Dendritic cell treated with granulocyte-macrophage colony-stimulating factor and Interleukin-4, amounts not matched to agents 40 ng/mL and 50 ng/mL, for 4 days (primary cell): Measurements from ENCODE around the gene KRTAP1-5.
"Not testable (repeated sequence)": the region's sequence is repeated elsewhere in the genome, so short reads cannot be mapped to it uniquely, and the experiment has no call there.

ENCODE experiments used
- H3K27ac Mint-ChIP-seq: one replicate; pipeline ENCODE4 v1.8.0; 2022; ENCODE audit warnings: mild to moderate bottlenecking, mixed read lengths
- H3K27me3 Mint-ChIP-seq: one replicate; pipeline ENCODE4 v1.8.0; 2022; ENCODE audit warnings: mild to moderate bottlenecking, mixed read lengths
- H3K36me3 Mint-ChIP-seq: one replicate; pipeline ENCODE4 v1.8.0; 2022; ENCODE audit warnings: low read depth, mixed read lengths
- H3K4me1 Mint-ChIP-seq: one replicate; pipeline ENCODE4 v1.8.0; 2022; ENCODE audit warnings: low read depth, mixed read lengths
- H3K4me3 Mint-ChIP-seq: one replicate; pipeline ENCODE4 v1.8.0; 2022; ENCODE audit warnings: mild to moderate bottlenecking, moderate library complexity, mixed read lengths
- H3K9me3 Mint-ChIP-seq: one replicate; pipeline ENCODE4 v1.8.0; 2022; ENCODE audit warnings: mixed read lengths
- intact Hi-C: fragments of 100-400 bp; cut with micrococcal nuclease; formaldehyde crosslinking; loops from one replicate; pipeline ENCODE4 v1.15.0; 2022

Gene KRTAP1-5

GRCh38 chr17:41004397-41004796 is 22.6 kb downstream of the KRTAP1-5 start:
- Mint-ChIP-seq H3K27ac (no peak overlapping the region), H3K36me3 (no peaks in the 10 kb centered on the region), H3K4me1 (no peaks in the 10 kb centered on the region), H3K4me3 (no peak overlapping the region), H3K27me3 (peaks cover 4% of the 10 kb centered on the region), H3K9me3 (no peaks in the 10 kb centered on the region)
- intact Hi-C loops, result no loop called here

GRCh38 chr17:41003926-41004325 is 23.1 kb downstream of the KRTAP1-5 start:
- H3K36me3 Mint-ChIP-seq, result no peaks in the 10 kb centered on the region
- H3K27me3 Mint-ChIP-seq, result peaks cover 6% of the 10 kb centered on the region
- H3K4me3 Mint-ChIP-seq, result no peak overlapping the region

GRCh38 chr17:41002814-41003213 is 24.2 kb downstream of the KRTAP1-5 start:
- no peaks in the 10 kb centered on the region for H3K4me1 Mint-ChIP-seq
- peaks cover 7% of the 10 kb centered on the region for H3K27me3 Mint-ChIP-seq
- intact Hi-C loops, result no loop called here
- H3K9me3 Mint-ChIP-seq, result no peaks in the 10 kb centered on the region
- no peak overlapping the region for H3K4me3 Mint-ChIP-seq
- H3K27ac Mint-ChIP-seq, result no peak overlapping the region
- no peaks in the 10 kb centered on the region for H3K36me3 Mint-ChIP-seq

More at GRCh38 chr17:41003926-41004325, 23.1 kb downstream of the KRTAP1-5 start:
- intact Hi-C loops, result no loop called here
- Mint-ChIP-seq H3K9me3 (no peaks in the 10 kb centered on the region), H3K4me1 (no peaks in the 10 kb centered on the region), H3K27ac (no peak overlapping the region)

- H3K4me3 Mint-ChIP-seq, result no peak overlapping the region
- H3K4me1 Mint-ChIP-seq, result no peaks in the 10 kb centered on the region
- H3K9me3 Mint-ChIP-seq, result no peaks in the 10 kb centered on the region
- peaks cover 15% of the 10 kb centered on the region for H3K27me3 Mint-ChIP-seq
- intact Hi-C loops, result no loop called here
- H3K36me3 Mint-ChIP-seq, result no peaks in the 10 kb centered on the region
- no peak overlapping the region for H3K27ac Mint-ChIP-seq
Observed at GRCh38 chr17:41001795-41002194, 25.2 kb downstream of the KRTAP1-5 start.

- H3K27ac Mint-ChIP-seq, H3K36me3 Mint-ChIP-seq, H3K4me1 Mint-ChIP-seq, H3K9me3 Mint-ChIP-seq, intact Hi-C loops, H3K4me3 Mint-ChIP-seq: not testable (repeated sequence)
- H3K27me3 Mint-ChIP-seq, result peaks cover 21% of the 10 kb centered on the region
Observed at GRCh38 chr17:40999563-40999962, 27.4 kb downstream of the KRTAP1-5 start, which contains the start of gene KRTAP3-2. Gene KRTAP3-2 (minus strand): TSS chr17:40999906. CDS start chr17:40999853, 53 bp downstream.

GRCh38 chr17:40997361-40997760 is 29.6 kb downstream of the KRTAP1-5 start:
- Mint-ChIP-seq H3K27me3 (peaks cover 30% of the 10 kb centered on the region), H3K36me3 (no peaks in the 10 kb centered on the region), H3K27ac (no peak overlapping the region), H3K9me3 (no peaks in the 10 kb centered on the region), H3K4me1 (no peaks in the 10 kb centered on the region), H3K4me3 (no peak overlapping the region)
- intact Hi-C loops, result no loop called here

GRCh38 chr17:40996829-40997228 is 30.2 kb downstream of the KRTAP1-5 start:
- Mint-ChIP-seq H3K4me3 (no peak overlapping the region), H3K27me3 (peaks cover 32% of the 10 kb centered on the region), H3K36me3 (no peaks in the 10 kb centered on the region), H3K4me1 (no peaks in the 10 kb centered on the region), H3K27ac (no peak overlapping the region), H3K9me3 (no peaks in the 10 kb centered on the region)
- intact Hi-C loops, result no loop called here

- H3K4me1 Mint-ChIP-seq, result no peaks in the 10 kb centered on the region
- H3K27me3 Mint-ChIP-seq, result peaks cover 32% of the 10 kb centered on the region
- intact Hi-C loops, result no loop called here
- H3K4me3 Mint-ChIP-seq, result no peak overlapping the region
- no peak overlapping the region for H3K27ac Mint-ChIP-seq
- H3K9me3 Mint-ChIP-seq, result no peaks in the 10 kb centered on the region
- no peaks in the 10 kb centered on the region for H3K36me3 Mint-ChIP-seq
Observed at GRCh38 chr17:40995116-40995515, 31.9 kb downstream of the KRTAP1-5 start.

GRCh38 chr17:40993839-40994238 is 33.2 kb downstream of the KRTAP1-5 start, which contains the start of gene KRTAP3-3:
Gene KRTAP3-3 (minus strand): TSS chr17:40994164. CDS start chr17:40994097, 67 bp downstream.
- Mint-ChIP-seq H3K27ac (no peak within 1 kb of the TSS), H3K27me3 (peaks cover 28% of the 10 kb centered on the region), H3K4me1 (no peaks in the 10 kb centered on the region), H3K4me3 (no peak within 1 kb of the TSS), H3K9me3 (no peaks in the 10 kb centered on the region), H3K36me3 (no peaks in the 10 kb centered on the region)
- intact Hi-C loops, result no loop called here

- no peaks in the 10 kb centered on the region for H3K9me3 Mint-ChIP-seq
- no peak overlapping the region for H3K4me3 Mint-ChIP-seq
- no peak overlapping the region for H3K27ac Mint-ChIP-seq
- H3K27me3 Mint-ChIP-seq, result peaks cover 26% of the 10 kb centered on the region
- H3K4me1 Mint-ChIP-seq, result no peaks in the 10 kb centered on the region
- no peaks in the 10 kb centered on the region for H3K36me3 Mint-ChIP-seq
- intact Hi-C loops, result no loop called here
Observed at GRCh38 chr17:40993084-40993483, 33.9 kb downstream of the KRTAP1-5 start.

- Mint-ChIP-seq H3K9me3 (no peaks in the 10 kb centered on the region), H3K4me1 (peaks cover 4% of the 10 kb centered on the region), H3K27me3 (peaks cover 25% of the 10 kb centered on the region), H3K4me3 (no peak overlapping the region), H3K27ac (no peak overlapping the region), H3K36me3 (no peaks in the 10 kb centered on the region)
- intact Hi-C loops, result no loop called here
Observed at GRCh38 chr17:40992666-40993065, 34.3 kb downstream of the KRTAP1-5 start.

GRCh38 chr17:40986920-40987319 is 40.1 kb downstream of the KRTAP1-5 start:
- Mint-ChIP-seq H3K4me1 (peaks cover 11% of the 10 kb centered on the region), H3K27me3 (peaks cover 16% of the 10 kb centered on the region), H3K4me3 (no peak overlapping the region), H3K36me3 (no peaks in the 10 kb centered on the region), H3K27ac (no peak overlapping the region), H3K9me3 (no peaks in the 10 kb centered on the region)
- intact Hi-C loops, result no loop called here

- H3K4me3 Mint-ChIP-seq, result no peak within 1 kb of the TSS
- H3K9me3 Mint-ChIP-seq, result no peaks in the 10 kb centered on the region
- intact Hi-C loops, result no loop called here
- peaks cover 11% of the 10 kb centered on the region for H3K4me1 Mint-ChIP-seq
- H3K27ac Mint-ChIP-seq, result no peak within 1 kb of the TSS
- peaks cover 14% of the 10 kb centered on the region for H3K27me3 Mint-ChIP-seq
- H3K36me3 Mint-ChIP-seq, result no peaks in the 10 kb centered on the region
Observed at GRCh38 chr17:40984226-40984625, 42.8 kb downstream of the KRTAP1-5 start, which contains the start of gene KRT40. Gene KRT40 (minus strand): TSS chr17:40984326. CDS start chr17:40984273, 53 bp downstream.

GRCh38 chr17:40981115-40981514 is 45.9 kb downstream of the KRTAP1-5 start:
- H3K4me3 Mint-ChIP-seq, result no peak overlapping the region
- H3K27me3 Mint-ChIP-seq, result peaks cover 14% of the 10 kb centered on the region
- intact Hi-C loops, result no loop called here
- no peak overlapping the region for H3K27ac Mint-ChIP-seq
- H3K4me1 Mint-ChIP-seq, result no peaks in the 10 kb centered on the region
- no peaks in the 10 kb centered on the region for H3K36me3 Mint-ChIP-seq
- no peaks in the 10 kb centered on the region for H3K9me3 Mint-ChIP-seq

- intact Hi-C loops, result no loop called here
- Mint-ChIP-seq H3K4me3 (no peak overlapping the region), H3K9me3 (no peaks in the 10 kb centered on the region), H3K4me1 (no peaks in the 10 kb centered on the region), H3K36me3 (no peaks in the 10 kb centered on the region), H3K27ac (no peak overlapping the region), H3K27me3 (peaks cover 17% of the 10 kb centered on the region)
Observed at GRCh38 chr17:40980596-40980995, 46.4 kb downstream of the KRTAP1-5 start.
